ENCODE measurements around the gene TMEM138. TPM values are rescaled to one million over a fixed set of nuclear protein-coding genes. Genes with fewer than 3 reads are reported as not detected.

TMEM138 gene
- total RNA-seq = 10 to 100 TPM; 15.8 to 35.3 TPM

GRCh38 chr11:61361741-61362541, at the start of gene TMEM138, which contains the start of gene CYB561A3:
Gene TMEM138 (plus strand): TSS chr11:61362374. CDS start chr11:61364391, 2,017 bp downstream.
Gene CYB561A3 (minus strand): TSS chr11:61361882. CDS start chr11:61356713, 5,169 bp downstream.
- 0% methylated on average over 9 to 62 of the region's 63 CpGs for WGBS, 2 donors
- Histone ChIP-seq H3K4me1 (peaks cover 21% of the 10 kb centered on the region), H3K4me3 (peak within 1 kb of the TSS; percentile 48 to 52), H3K36me3 (replicated peaks in 1 of 2; ENCODE audit: insufficient read depth in 1 of 2, low read depth in 2 of 2) (peaks cover 0 to 11% of the 10 kb centered on the region in 2 donors), H3K27me3 (no peaks in the 10 kb centered on the region), H3K9me3 (no peaks in the 10 kb centered on the region), H3K27ac (peak within 1 kb of the TSS; percentile 98 to 99 (median 98))
- ATAC-seq (peak; percentile 95), DNase-seq (peak; percentile 91 to 93 (median 92))
- intact Hi-C loops (cut with DNase I) = no loop called here
- TF ChIP-seq CTCF (IDR thresholded peaks at IDR 0.05) (no peak), POLR2A (IDR thresholded peaks at IDR 0.05) (peak; percentile 75 to 94 (median 92))

GRCh38 chr11:61315260-61315659, 46.9 kb upstream of the TMEM138 start:
- 31 to 51% methylated on average over 2 of the region's 2 CpGs for WGBS, 2 donors
- ATAC-seq = no peak
- Histone ChIP-seq H3K27me3 (no peaks in the 10 kb centered on the region), H3K27ac (no peak overlapping the region), H3K9me3 (no peaks in the 10 kb centered on the region), H3K4me3 (no peak overlapping the region), H3K36me3 (replicated peaks in 1 of 2; ENCODE audit: insufficient read depth in 1 of 2, low read depth in 2 of 2) (peaks cover 28 to 47% of the 10 kb centered on the region in 2 donors), H3K4me1 (no peaks in the 10 kb centered on the region)
- no peak for TF ChIP-seq POLR2A (IDR thresholded peaks at IDR 0.05)
- intact Hi-C loops (cut with DNase I) = no loop called here
- DNase-seq = no peak

GRCh38 chr11:61325649-61326414, 36.3 kb upstream of the TMEM138 start:
- WGBS, 2 donors = 80 to 90% methylated on average over 2 of the region's 2 CpGs

GRCh38 chr11:61327669-61328071, 34.5 kb upstream of the TMEM138 start:
- no peaks in the 10 kb centered on the region for H3K9me3 ChIP-seq
- H3K36me3 ChIP-seq (replicated peaks in 1 of 2; ENCODE audit: insufficient read depth in 1 of 2, low read depth in 2 of 2) = peaks cover 8 to 28% of the 10 kb centered on the region in 2 donors
- no peak overlapping the region for H3K27ac ChIP-seq
- peaks cover 21% of the 10 kb centered on the region for H3K4me1 ChIP-seq
- no peaks in the 10 kb centered on the region for H3K27me3 ChIP-seq
- intact Hi-C loops (cut with DNase I) = no loop called here
- no peak for ATAC-seq
- TF ChIP-seq POLR2A (IDR thresholded peaks at IDR 0.05) (no peak), CTCF (IDR thresholded peaks at IDR 0.05) (no peak)
- H3K4me3 ChIP-seq = no peak overlapping the region
- no peak for DNase-seq

More at GRCh38 chr11:61325649-61326414, 36.3 kb upstream of the TMEM138 start:
- Histone ChIP-seq H3K27ac (no peak overlapping the region), H3K4me1 (peaks cover 8% of the 10 kb centered on the region), H3K9me3 (no peaks in the 10 kb centered on the region), H3K4me3 (no peak overlapping the region), H3K27me3 (no peaks in the 10 kb centered on the region), H3K36me3 (replicated peaks in 1 of 2; ENCODE audit: insufficient read depth in 1 of 2, low read depth in 2 of 2) (peaks cover 21 to 33% of the 10 kb centered on the region in 2 donors)
- DNase-seq = no peak
- intact Hi-C loops (cut with DNase I) = no loop called here
- no peak for ATAC-seq
- TF ChIP-seq POLR2A (IDR thresholded peaks at IDR 0.05) (no peak), CTCF (IDR thresholded peaks at IDR 0.05) (no peak)

- intact Hi-C loops (cut with DNase I) = no loop called here
- 85 to 87% methylated on average over 9 of the region's 9 CpGs for WGBS, 2 donors
These were observed 33.8 kb upstream of the TMEM138 start for GRCh38 chr11:61328351-61328750.

More at GRCh38 chr11:61328351-61328750, 33.8 kb upstream of the TMEM138 start:
- no peak for ATAC-seq
- peaks cover 4 to 22% of the 10 kb centered on the region in 2 donors for H3K36me3 ChIP-seq (replicated peaks in 1 of 2; ENCODE audit: insufficient read depth in 1 of 2, low read depth in 2 of 2)
- no peak overlapping the region for H3K4me3 ChIP-seq
- no peak for TF ChIP-seq POLR2A (IDR thresholded peaks at IDR 0.05)
- TF ChIP-seq CTCF (IDR thresholded peaks at IDR 0.05) = no peak
- DNase-seq = no peak
- no peaks in the 10 kb centered on the region for H3K27me3 ChIP-seq
- peaks cover 21% of the 10 kb centered on the region for H3K4me1 ChIP-seq
- no peak overlapping the region for H3K27ac ChIP-seq
- H3K9me3 ChIP-seq = no peaks in the 10 kb centered on the region

All from body of pancreas (tissue), 4 donors.